HUDEP-2 (cell line): ENCODE results near the gene SLC35E4.
"Not testable (repeated sequence)": the region's sequence is repeated elsewhere in the genome, so short reads cannot be mapped to it uniquely, and the experiment has no call there.

Source experiments
- DNase-seq, 76 experiments: peaks; one replicate each; lab custom pipeline; 2025; ENCODE audit not compliant: unreplicated experiment in 76 of 76; lab: John Stamatoyannopoulos, UW

The SLC35E4 gene

DNA sequence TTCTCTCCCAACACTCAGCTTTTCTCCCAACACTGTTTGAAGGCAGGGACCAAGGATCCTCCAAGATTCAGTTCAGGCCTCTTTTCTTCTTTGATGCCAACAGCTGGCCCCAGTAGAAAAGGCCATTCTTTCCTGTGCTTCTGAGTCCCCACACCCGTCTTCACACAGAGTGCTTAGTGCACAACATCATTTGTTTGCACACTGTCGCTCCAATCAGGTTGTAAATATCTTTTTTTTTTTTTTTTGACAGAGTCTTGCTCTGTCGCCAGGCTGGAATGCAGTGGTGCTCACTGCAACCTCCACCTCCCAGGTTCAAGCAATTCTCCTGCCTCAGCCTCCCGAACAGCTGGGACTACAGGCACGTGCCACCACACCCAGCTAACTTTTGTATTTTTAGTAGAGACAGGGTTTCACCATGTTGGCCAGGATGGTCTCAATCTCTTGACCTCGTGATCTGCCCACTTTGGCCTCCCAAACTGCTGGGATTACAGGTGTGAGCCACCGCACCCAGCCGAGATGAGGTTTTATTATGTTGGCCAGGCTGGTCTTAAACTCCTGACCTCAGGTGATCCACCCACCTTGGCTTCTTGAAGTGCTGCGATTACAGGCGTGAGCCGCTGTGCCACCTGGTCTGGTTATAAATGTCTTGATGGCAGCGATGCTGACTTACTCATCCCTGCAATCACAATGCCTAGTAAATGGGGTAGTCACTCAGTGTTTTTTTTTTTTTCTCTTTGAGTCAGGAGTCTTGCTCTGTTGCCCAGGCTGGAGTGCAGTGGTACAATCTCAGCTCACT lies 44.5 kb downstream of the SLC35E4 start:
- not testable (repeated sequence) for DNase-seq

DNA sequence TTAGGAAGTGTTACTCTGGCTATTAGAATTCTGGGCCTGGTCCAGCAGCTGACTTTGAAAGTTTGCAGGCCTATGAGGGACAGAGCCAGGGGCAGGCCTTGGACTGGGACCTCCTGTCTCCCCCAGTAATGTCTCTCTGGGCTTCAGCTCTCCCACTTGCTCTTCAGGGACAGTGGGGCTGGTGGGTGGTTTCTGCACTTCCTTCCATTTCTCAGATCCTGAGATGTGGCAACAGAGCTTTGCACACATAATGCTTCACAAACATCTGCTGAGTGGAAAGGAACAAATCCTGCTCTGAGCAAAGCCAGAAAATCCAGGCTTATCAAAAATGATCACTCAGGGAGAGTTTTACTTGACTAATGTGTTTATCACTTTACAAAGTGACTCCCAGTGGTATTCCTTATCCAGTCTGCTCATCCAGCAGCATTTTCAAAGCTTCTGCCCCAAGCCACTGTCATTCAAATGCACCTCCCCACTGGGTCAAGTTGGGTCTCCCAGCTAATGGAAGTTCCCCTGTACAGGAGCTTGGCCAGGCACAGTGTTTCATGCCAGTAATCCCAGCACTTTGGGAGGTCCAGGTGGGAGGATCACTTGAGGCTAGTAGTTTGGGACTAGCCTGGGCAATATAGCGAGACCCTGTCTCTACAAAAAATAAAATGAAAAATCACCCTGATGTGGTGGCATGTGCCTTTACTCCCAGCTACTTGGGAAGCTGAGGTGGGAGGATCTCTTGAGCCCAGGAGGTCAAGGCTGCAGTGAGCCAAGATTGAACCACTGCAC lies 45.6 kb downstream of the SLC35E4 start:
- DNase-seq, result no peak

DNA sequence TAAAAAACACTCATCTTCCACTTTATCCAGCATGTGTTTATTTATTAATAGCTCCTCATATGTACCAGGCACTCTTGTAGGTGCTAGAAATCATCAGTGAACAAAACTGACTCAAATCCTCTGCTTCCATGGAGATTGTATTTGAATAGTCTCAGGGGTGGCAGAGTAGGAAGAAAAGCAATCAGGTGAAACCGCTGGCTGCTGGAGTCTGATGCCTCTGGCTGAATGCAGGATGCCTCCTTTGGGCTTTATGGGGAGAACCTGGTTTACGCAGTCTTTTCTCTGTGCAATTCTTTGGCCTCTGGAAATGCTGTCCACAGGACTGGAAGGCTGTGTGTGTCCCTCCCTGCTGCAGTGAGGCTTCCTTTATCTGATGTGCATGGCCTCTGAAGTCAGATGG lies 46.2 kb downstream of the SLC35E4 start:
- no peak for DNase-seq

GRCh38 chr22:30685178-30685577 lies 49.6 kb downstream of the SLC35E4 start:
- no peak for DNase-seq

GRCh38 chr22:30687358-30687757 lies 51.8 kb downstream of the SLC35E4 start:
- no peak for DNase-seq

- DNase-seq, result no peak
Observed at GRCh38 chr22:30689622-30690021, 54.0 kb downstream of the SLC35E4 start.

DNA sequence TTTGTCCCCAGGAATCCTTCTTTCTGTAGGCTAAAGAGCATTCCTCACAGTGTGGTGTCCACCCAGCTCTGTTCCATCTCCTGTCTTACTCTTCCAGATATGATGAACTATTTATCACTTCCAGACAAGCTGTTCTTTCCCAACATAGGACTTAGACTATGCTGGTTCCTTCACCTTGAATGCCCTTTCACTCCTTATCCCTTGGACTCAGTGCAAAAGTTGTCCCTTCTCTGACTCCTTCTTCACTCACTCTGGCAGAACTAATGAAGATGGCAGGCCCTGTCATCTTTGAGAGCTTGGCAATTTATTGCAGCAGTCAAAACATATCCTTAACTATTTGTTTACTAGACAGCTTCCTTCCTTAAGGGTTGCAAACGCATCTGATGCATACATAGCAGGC lies 55.6 kb downstream of the SLC35E4 start:
- no peak for DNase-seq

- peak in 1 of 76 experiments; percentile 3 for DNase-seq
Observed at GRCh38 chr22:30694171-30694639, 58.6 kb downstream of the SLC35E4 start.

DNA sequence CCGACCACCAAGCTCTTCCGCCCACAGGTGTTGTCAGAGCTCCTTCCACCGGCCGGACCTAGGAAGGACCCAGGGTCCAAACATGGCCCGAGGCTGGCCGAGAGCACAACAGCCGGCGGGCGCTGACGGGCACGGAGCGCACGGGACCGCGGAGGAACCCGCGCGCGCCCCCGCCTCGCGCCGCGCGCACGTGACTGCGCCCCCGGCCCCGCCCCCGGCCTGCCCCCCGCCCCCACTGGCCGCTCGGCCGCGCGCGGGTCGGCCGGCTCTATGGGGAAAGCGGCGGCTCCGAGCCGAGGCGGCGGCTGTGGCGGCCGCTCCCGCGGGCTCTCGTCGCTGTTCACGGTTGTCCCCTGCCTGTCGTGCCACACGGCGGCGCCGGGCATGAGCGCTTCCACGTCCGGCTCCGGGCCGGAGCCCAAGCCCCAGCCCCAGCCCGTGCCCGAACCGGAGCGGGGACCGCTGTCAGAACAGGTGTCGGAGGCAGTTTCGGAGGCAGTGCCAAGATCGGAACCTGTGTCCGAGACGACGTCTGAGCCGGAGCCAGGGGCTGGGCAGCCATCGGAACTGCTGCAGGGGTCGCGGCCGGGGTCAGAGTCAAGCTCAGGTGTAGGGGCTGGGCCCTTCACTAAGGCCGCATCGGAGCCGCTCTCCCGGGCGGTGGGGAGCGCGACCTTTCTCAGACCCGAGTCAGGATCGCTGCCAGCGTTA lies 59.2 kb downstream of the SLC35E4 start, which contains the start of gene OSBP2:
OSBP2 (plus strand) TSS at position 235 of the 711 bp plus-strand sequence; CDS start at position 271, 36 bp downstream.
- peak in 6 of 76 experiments; percentile 3 to 19 (median 12) for DNase-seq

DNA sequence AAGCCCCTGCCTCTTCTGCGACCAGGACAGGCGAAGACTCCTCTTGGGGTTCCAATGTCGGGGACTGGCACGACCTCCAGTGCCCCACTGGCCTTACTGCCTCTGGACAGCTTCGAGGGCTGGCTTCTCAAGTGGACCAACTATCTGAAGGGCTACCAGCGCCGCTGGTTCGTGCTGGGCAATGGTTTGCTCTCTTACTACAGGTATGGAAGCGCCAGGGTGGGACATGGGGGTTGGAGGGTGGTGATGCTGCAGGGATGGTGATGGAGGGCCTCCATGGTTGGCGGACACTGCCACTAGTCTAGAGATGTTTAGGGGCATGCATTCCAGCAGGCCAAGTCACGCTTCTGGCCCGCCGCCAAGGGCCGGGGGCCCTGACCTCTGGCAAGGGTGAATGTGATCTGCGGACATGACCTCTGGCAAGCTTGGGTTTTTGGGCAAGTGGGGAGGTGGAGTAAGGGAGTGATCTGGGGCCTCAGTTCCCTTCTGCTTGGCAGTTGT lies 59.8 kb downstream of the SLC35E4 start:
- DNase-seq, result no peak

- no peak for DNase-seq
Observed at GRCh38 chr22:30695871-30696655, 60.5 kb downstream of the SLC35E4 start.
